ENCODE measurements around the gene CFI. TPM values are rescaled to one million over a fixed set of nuclear protein-coding genes. Genes with fewer than 3 reads are reported as not detected.
A peak's percentile ranks its signal among the peaks of the same experiment; 100 is the strongest.

CFI gene
- total and polyA plus RNA-seq, 9 of the 15 experiments (the other 6 are each of a cell fraction or from before 2014, with no cell fraction given), result 0.30 to 8.4 (median 0.95) TPM

DNA sequence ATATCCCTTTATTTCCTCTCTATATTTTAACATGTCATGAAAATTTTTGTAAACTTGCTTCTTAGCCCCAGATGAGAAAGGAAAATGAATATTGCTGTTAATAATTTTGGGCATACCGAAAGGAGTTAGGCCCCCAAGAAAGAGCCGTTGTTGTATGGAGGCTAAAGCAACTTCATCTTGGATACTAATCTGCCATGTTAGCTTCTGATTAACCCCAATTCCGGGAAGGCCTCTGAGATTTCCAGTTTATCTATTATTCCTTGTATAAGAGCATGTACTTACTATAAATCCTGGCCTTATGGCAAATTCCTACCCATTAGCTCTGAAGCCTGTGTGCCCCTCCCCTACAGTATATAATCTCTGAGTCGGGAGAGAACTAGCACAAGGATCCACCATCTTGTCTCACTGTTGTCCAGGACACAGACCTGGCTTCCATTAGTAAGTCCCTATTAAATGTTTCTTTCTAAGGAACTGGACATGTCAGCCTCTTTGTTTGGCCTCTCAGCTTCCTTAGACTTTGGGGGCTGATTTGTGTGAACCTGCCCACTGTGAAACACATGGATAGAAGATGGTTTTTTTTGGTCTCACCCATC, 51.1 kb downstream of the CFI start (continued):
- TF ChIP-seq ZNF79 (CRISPR knock-in tag; IDR thresholded peaks at IDR 0.05; ENCODE audit: low read depth) (no peak), ZNF324 (CRISPR knock-in tag; IDR thresholded peaks at IDR 0.05) (no peak), C11orf30 (IDR thresholded peaks at IDR 0.05; ENCODE audit: low read depth) (no peak), MAZ (CRISPR knock-in tag; conservative IDR thresholded peaks at IDR 0.05 in 1 of 2, IDR thresholded peaks at IDR 0.05 in 1 of 2) (no peak), ARID1B (IDR thresholded peaks at IDR 0.05) (peak; percentile 60), NR4A1 (CRISPR knock-in tag; IDR thresholded peaks at IDR 0.05) (no peak), NR4A1 (tag; IDR thresholded peaks at IDR 0.05) (peak; percentile 88), MTA1 (IDR thresholded peaks at IDR 0.05; ENCODE audit: borderline replicate concordance) (no peak), ZNF175 (CRISPR knock-in tag; IDR thresholded peaks at IDR 0.05; ENCODE audit: low read depth) (peak; percentile 54; the same call in 1 of the 2 replicates), FOXA1 (IDR thresholded peaks at IDR 0.05; ENCODE audit: borderline replicate concordance) (no peak), HMG20B (CRISPR knock-in tag; IDR thresholded peaks at IDR 0.05) (no peak), DACH1 (IDR thresholded peaks at IDR 0.05; ENCODE audit: partially characterized antibody) (no peak), MYNN (IDR thresholded peaks at IDR 0.05) (no peak), MYNN (CRISPR knock-in tag; IDR thresholded peaks at IDR 0.05) (no peak), ZBED1 (IDR thresholded peaks at IDR 0.05) (no peak), YY1 (IDR thresholded peaks at IDR 0.05; ENCODE audit: borderline replicate concordance in 1 of 3, control insufficient read depth in 1 of 3, extremely low read depth in 1 of 3, insufficient read depth in 3 of 3, insufficient read length in 1 of 3, insufficient replicate concordance in 2 of 3, low read depth in 1 of 3, low read length in 2 of 3) (peak in 1 of 3 experiments; percentile 53), ZNF41 (CRISPR knock-in tag; conservative IDR thresholded peaks at IDR 0.05) (0 out of 2 replicates have a peak, but pooled peaks have one; percentile 16), EP300 (IDR thresholded peaks at IDR 0.05; ENCODE audit: low read length) (peak; percentile 54), EZH2 (IDR thresholded peaks at IDR 0.05; ENCODE audit: borderline replicate concordance, low read depth, low read length) (no peak), ZNF644 (tag; IDR thresholded peaks at IDR 0.05; ENCODE audit: low read depth) (peak; percentile 77; the same call in 1 of the 2 replicates), DMBX1 (CRISPR knock-in tag; IDR thresholded peaks at IDR 0.05; ENCODE audit: borderline replicate concordance) (peak; percentile 81), PTTG1 (tag; IDR thresholded peaks at IDR 0.05; ENCODE audit: low read depth) (peak; percentile 72), HDAC8 (tag; IDR thresholded peaks at IDR 0.05) (peak; percentile 87; the same call in 1 of the 2 replicates)
- TF ChIP-seq, protein P1, sequence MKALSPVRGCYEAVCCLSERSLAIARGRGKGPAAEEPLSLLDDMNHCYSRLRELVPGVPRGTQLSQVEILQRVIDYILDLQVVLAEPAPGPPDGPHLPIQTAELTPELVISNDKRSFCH (CRISPR knock-in tag; IDR thresholded peaks at IDR 0.05), result no peak
- TF ChIP-seq, protein P1 (tag; IDR thresholded peaks at IDR 0.05), result 0 out of 2 replicates have a peak, but pooled peaks have one; percentile 45
- TF ChIP-seq, protein P2, sequence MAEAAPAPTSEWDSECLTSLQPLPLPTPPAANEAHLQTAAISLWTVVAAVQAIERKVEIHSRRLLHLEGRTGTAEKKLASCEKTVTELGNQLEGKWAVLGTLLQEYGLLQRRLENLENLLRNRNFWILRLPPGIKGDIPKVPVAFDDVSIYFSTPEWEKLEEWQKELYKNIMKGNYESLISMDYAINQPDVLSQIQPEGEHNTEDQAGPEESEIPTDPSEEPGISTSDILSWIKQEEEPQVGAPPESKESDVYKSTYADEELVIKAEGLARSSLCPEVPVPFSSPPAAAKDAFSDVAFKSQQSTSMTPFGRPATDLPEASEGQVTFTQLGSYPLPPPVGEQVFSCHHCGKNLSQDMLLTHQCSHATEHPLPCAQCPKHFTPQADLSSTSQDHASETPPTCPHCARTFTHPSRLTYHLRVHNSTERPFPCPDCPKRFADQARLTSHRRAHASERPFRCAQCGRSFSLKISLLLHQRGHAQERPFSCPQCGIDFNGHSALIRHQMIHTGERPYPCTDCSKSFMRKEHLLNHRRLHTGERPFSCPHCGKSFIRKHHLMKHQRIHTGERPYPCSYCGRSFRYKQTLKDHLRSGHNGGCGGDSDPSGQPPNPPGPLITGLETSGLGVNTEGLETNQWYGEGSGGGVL (CRISPR knock-in tag; IDR thresholded peaks at IDR 0.05), result 0 out of 2 replicates have a peak, but pooled peaks have one; percentile 35
- TF ChIP-seq, protein P3, sequence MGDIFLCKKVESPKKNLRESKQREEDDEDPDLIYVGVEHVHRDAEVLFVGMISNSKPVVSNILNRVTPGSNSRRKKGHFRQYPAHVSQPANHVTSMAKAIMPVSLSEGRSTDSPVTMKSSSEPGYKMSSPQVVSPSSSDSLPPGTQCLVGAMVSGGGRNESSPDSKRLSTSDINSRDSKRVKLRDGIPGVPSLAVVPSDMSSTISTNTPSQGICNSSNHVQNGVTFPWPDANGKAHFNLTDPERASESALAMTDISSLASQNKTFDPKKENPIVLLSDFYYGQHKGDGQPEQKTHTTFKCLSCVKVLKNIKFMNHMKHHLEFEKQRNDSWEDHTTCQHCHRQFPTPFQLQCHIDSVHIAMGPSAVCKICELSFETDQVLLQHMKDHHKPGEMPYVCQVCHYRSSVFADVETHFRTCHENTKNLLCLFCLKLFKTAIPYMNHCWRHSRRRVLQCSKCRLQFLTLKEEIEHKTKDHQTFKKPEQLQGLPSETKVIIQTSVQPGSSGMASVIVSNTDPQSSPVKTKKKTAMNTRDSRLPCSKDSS (IDR thresholded peaks at IDR 0.05; ENCODE audit: low read depth, partially characterized antibody), result no peak

Measured in K562 (cell line).